KMS-11 (cell line): ENCODE data around the gene CLRN3.

Experiments used
- H2AFZ ChIP-seq: fragments of 200-600 bp; sonication (generic); 2 replicates; pipeline ENCODE4 v1.6.1; 2016; ENCODE audit warnings: antibody characterized with exemption, mixed run types, low read depth
- H3K27ac ChIP-seq: fragments of 200-600 bp; sonication (generic); 2 replicates; pipeline ENCODE4 v1.6.1; 2016; ENCODE audit warnings: mild to moderate bottlenecking, mixed run types
- H3K27me3 ChIP-seq: fragments of 200-600 bp; sonication (generic); 2 replicates; pipeline ENCODE4 v1.6.1; 2017; ENCODE audit warnings: mild to moderate bottlenecking, low read depth, mixed run types, moderate library complexity; ENCODE audit not compliant: insufficient read depth
- H3K36me3 ChIP-seq: fragments of 200-600 bp; sonication (generic); 2 replicates; pipeline ENCODE4 v1.6.1; 2017; ENCODE audit warnings: mild to moderate bottlenecking, mixed run types; ENCODE audit not compliant: insufficient read depth
- H3K4me1 ChIP-seq: fragments of 200-600 bp; sonication (generic); 2 replicates; pipeline ENCODE4 v1.6.1; 2016; ENCODE audit warnings: mild to moderate bottlenecking, low read depth, mixed run types; ENCODE audit not compliant: poor library complexity, severe bottlenecking
- H3K4me2 ChIP-seq: fragments of 200-600 bp; sonication (generic); 2 replicates; pipeline ENCODE4 v1.7.0; 2016; ENCODE audit warnings: mild to moderate bottlenecking, mixed run types
- H3K4me3 ChIP-seq: fragments of 200-600 bp; sonication (generic); IDR thresholded peaks from 2 replicates; pipeline ENCODE4 v1.6.1; 2017; ENCODE audit warnings: low read depth, low read length, mixed read lengths; ENCODE audit not compliant: insufficient read depth
- H3K79me2 ChIP-seq: fragments of 200-600 bp; sonication (generic); 2 replicates; pipeline ENCODE4 v1.6.1; 2016; ENCODE audit warnings: low read depth, mixed run types; ENCODE audit not compliant: insufficient read depth
- H3K9ac ChIP-seq: fragments of 200-600 bp; sonication (generic); 2 replicates; pipeline ENCODE4 v1.6.1; 2016; ENCODE audit warnings: mild to moderate bottlenecking, mixed run types
- H4K20me1 ChIP-seq: fragments of 200-600 bp; sonication (generic); 2 replicates; pipeline ENCODE4 v1.6.1; 2016; ENCODE audit warnings: mild to moderate bottlenecking, mixed run types; ENCODE audit not compliant: insufficient read depth
- CTCF ChIP-seq: fragments of 200-600 bp; sonication (generic); conservative IDR thresholded peaks from 2 replicates; pipeline ENCODE4 v1.6.1; 2017; ENCODE audit warnings: low read depth, mild to moderate bottlenecking, antibody characterized with exemption, low read length, moderate library complexity, mixed read lengths

CLRN3 gene, protein sequence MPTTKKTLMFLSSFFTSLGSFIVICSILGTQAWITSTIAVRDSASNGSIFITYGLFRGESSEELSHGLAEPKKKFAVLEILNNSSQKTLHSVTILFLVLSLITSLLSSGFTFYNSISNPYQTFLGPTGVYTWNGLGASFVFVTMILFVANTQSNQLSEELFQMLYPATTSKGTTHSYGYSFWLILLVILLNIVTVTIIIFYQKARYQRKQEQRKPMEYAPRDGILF

DNA sequence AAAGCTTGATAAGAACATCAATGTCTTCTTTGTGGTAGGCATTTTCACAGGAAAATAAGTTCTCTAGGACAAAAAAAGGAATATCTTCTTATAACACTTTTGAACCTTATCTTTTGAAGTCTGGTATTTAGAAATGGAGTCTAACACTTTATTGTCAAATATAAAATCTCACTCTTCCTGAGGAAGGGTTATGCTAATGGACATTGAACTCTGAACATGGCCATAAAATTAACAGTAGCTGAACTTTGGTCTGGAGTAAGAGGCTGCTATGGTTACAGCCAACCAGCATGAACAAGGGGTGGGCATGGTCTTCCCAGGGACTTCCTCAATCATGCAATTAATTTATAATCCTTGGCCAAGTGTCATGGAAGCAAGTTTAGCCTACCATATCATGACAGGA lies at the start of gene CLRN3:
Gene CLRN3, minus strand, starts transcription at position 199 of the 400 bp plus-strand sequence. Its CDS starts 157 bp downstream, at position 42.
- Histone ChIP-seq H2AFZ (no peak within 1 kb of the TSS), H3K36me3 (no peaks in the 10 kb centered on the region), H3K4me1 (no peaks in the 10 kb centered on the region), H3K4me2 (no peak within 1 kb of the TSS), H3K79me2 (no peaks in the 10 kb centered on the region), H3K27ac (no peak within 1 kb of the TSS), H3K4me3 (no peak within 1 kb of the TSS), H3K27me3 (no peaks in the 10 kb centered on the region), H3K9ac (no peak within 1 kb of the TSS), H4K20me1 (no peaks in the 10 kb centered on the region)
- TF ChIP-seq CTCF: no peak

DNA sequence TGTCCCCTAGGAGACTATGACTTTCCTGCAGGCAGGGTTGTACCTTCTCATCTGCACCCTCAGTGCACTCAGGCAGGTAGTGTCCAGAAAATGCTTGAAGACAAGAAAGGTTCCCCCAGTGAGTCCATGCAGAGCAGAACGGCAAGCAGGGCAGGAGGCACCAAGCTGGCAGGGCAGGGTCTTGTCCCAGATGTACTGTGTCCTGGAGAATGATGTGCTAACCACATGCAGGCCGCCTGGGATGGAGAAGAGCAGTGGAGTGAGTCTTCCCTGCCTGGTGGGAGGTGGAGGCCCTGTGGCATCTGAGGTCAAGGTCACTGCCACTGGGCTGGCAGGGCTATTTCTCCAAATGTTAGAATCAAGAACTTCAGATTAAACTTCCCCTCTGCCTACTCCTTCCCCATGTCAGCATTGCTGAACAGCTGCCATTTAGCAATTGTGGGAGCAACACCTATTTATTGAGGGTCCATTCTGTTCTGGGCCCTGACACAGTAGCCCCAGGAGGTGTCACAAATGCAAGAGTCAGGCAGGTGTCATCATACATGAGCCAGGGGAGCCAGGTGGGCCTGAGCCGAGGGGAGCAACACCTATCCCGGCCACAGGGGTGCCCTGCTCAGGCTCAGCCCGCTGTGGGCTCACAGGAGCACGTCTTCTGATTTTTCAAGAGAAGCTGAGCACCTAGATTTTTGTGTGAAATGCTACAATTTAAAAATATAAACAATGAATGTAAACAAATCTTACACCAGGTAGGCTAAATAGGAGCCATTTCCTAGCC lies 48.3 kb upstream of the CLRN3 start:
- Histone ChIP-seq H2AFZ (no peak overlapping the region), H3K27me3 (no peaks in the 10 kb centered on the region), H3K4me2 (no peak overlapping the region), H3K9ac (no peak overlapping the region), H3K4me1 (no peaks in the 10 kb centered on the region), H3K4me3 (no peak overlapping the region), H4K20me1 (no peaks in the 10 kb centered on the region), H3K27ac (no peak overlapping the region), H3K79me2 (no peaks in the 10 kb centered on the region), H3K36me3 (no peaks in the 10 kb centered on the region)
- no peak for TF ChIP-seq CTCF

GRCh38 chr10:127939786-127940330 lies 47.1 kb upstream of the CLRN3 start:
- Histone ChIP-seq H4K20me1 (no peaks in the 10 kb centered on the region), H2AFZ (no peak overlapping the region), H3K4me1 (no peaks in the 10 kb centered on the region), H3K9ac (no peak overlapping the region), H3K79me2 (no peaks in the 10 kb centered on the region), H3K36me3 (no peaks in the 10 kb centered on the region), H3K27ac (no peak overlapping the region), H3K4me2 (no peak overlapping the region), H3K27me3 (no peaks in the 10 kb centered on the region), H3K4me3 (no peak overlapping the region)
- TF ChIP-seq CTCF: no peak

DNA sequence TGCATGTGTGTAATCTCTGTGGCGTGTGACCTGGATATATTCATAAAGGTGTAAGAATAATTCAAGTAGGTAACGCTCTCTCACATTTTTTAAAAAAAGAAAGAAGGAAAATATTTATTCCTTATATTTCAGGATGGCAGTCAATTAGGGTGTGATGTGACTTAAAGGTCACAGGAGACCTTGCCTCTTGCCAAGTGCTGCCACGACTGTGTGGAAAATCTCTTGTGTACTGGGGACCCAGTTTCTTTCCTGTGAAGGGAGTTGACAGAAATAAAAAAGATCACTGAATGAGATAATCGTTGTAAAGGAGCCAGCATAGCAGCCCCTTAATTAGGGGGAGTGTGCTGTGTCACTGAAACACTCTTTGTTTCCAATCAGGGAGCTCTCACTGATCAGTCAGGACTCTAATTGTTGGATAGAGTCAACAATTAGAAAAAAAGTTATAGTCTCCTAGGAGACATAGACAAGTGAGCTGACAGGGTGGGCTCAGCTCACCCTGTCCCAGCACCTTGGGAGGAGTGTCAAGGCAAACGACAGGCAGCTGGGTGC lies 45.2 kb upstream of the CLRN3 start:
- Histone ChIP-seq H3K27me3 (no peaks in the 10 kb centered on the region), H4K20me1 (no peaks in the 10 kb centered on the region), H3K9ac (no peak overlapping the region), H2AFZ (no peak overlapping the region), H3K4me2 (no peak overlapping the region), H3K79me2 (no peaks in the 10 kb centered on the region), H3K27ac (no peak overlapping the region), H3K36me3 (no peaks in the 10 kb centered on the region), H3K4me3 (no peak overlapping the region), H3K4me1 (no peaks in the 10 kb centered on the region)
- TF ChIP-seq CTCF: no peak
